Activated T-cell treated with anti-CD3 and anti-CD28 coated beads for 4 hours (primary cell): ENCODE measurements around the gene TACC3.

ENCODE experiments used
- DNase-seq: peaks from one replicate; pipeline ENCODE4 v3.0.0-alpha.2; 2020

The TACC3 gene

DNA sequence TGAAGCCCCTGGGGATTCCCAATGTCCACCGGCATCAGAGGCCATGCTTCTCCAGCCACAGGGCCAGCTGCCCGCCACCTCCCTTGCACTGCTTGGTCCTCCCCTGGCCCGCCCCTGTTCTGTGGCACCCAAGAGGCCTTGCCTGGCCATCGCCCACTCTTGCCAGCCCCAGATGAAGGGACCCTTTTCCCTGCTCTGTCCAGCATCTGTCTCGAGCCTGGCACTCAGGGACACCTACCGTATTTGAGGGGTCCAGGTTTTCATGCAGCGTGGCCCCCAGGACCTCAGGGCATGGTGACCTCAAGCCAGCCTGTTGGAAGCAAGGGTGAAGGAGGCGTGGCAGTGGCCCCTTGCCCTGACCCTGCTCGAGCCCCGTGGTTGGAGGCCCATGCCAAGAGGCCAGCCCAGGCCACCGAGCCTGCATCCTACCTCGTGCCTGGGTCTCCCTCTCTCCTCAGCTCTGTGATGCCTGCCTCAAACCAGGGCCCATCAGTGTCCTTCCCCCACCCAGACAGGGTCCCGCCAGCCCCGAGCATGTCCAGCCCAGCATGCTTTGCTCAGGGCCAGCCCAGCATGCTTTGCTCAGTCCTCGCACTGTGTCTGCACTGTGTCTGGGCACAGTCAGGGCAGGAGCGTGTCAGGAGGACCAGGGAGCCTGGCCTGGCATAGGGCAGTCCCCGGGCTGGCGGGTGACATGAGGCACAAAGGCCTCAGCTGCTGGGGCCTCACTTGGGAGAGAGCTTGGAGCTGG is 57.5 kb downstream of the TACC3 start:
- DNase-seq, result no peak

GRCh38 chr4:1779588-1780382 is 58.5 kb downstream of the TACC3 start:
- DNase-seq, result no peak

DNA sequence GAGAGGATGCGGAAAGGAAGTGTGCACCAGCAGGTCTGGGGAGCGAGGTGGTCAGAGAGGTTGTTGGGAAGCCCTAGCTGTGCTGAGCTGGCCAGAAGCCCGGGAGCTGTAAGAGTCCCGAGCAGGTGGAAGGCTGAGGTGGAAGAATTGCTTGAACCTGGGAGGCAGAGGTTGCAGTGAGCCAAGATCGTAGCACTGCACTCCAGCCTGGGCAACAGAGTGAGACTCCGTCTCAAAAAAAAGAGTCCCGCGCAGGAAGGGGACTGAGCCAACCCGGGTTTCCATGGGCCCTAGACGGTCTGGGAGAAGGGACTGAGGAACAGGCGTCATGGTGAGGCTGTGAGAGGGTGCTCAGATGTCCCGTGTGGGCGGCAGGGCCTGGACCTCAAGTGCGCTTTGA is 59.1 kb downstream of the TACC3 start:
- DNase-seq, result no peak

DNA sequence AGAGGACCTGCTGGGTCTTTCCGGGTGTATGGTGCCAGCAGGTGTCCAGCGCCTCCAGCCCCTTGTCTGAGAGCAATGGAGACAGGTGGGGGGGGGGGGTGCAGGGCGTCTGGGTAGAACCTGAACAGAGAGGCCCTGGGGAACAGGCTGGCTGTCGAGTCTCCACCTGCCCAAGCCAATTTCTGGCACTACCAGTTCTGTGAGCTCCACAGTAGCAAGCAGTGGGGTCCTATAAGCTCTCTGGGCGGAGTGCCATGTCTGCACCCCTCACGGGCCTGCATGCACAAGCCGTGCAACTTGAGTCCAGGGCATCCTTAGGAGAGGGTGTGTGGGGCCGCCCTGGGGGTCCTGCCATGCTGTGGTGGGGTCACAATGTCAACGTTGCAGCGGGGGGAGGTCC is 61.7 kb downstream of the TACC3 start:
- no peak for DNase-seq

GRCh38 chr4:1783970-1784369 is 62.6 kb downstream of the TACC3 start:
- no peak for DNase-seq

DNA sequence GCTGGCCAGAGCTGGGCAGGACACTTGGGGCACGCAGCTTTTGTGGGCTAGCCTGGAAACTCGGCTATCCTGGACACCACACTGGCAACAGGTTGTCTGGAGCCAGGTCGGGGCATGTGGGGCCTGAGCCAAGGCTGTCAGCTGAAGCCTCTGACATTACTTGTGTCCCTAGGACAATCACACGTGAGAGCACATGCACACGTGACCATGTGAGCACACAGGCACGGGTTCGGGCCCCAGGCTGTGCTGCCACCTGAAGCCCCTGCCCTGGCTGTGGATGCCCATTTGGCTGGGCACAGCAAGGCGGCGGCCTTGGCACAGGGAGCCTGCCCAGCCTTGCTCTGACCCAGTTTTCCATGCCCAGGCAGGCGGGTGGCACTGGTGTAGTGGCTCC is 63.1 kb downstream of the TACC3 start:
- DNase-seq, result no peak

DNA sequence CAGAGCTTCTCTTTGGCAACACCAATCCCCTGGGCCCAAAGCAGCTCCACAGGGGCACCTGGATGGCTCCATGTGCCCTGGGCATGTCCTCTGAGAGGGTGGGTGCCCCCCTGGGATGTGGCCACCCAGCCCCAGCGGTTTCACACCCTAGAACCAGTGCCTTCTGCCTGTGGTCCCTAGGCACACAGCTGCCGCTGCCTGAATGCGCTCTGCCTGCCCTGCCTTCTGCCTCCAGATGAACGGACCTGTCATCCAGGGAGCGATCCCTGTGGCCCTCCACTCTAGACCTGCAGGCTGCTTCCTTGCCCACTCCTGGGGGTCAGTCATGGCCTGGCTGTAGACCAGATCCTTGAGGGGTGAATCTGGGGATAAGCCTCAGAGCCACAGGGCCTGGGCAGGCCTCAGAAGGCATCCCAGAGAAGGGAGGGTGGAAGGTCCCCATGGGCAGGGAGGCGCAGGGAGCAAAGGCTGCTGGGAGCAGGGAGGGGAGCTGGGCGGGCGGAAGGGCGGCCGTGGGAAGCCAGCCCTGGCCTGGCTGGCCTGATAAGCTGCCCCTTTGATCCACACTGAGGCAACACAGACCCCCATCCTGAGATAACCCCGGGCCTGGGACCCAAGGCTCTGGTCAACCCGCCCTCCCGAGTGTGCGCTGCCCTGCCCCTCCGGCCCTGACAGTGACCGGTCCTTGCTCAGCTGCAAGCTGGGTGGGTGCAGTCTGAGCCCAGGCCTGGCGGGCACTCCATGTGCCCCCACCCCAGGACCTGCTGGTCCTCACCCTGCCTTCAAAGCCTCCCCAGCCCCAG is 63.7 kb downstream of the TACC3 start:
- DNase-seq, result no peak

DNA sequence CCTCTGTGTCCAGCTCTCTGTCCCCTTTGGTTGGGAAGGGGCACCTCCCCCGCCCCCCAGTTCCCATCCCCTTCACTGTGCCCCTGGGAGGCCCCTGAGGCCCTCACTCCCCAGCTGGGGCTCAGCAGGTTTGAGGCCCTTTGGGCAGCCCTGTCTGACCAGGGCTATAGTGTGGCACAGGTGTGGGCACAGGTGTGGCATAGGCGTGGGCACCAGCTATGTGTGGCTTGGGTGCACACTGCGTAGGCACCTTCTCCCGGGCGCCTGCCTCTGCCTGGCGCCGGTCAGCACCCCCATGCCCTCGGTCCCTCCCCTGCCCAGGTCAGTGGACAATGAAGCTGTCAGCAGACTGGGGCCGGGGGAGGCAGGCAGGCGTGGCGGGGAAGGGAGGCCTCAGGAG is 64.3 kb downstream of the TACC3 start:
- no peak for DNase-seq

DNA sequence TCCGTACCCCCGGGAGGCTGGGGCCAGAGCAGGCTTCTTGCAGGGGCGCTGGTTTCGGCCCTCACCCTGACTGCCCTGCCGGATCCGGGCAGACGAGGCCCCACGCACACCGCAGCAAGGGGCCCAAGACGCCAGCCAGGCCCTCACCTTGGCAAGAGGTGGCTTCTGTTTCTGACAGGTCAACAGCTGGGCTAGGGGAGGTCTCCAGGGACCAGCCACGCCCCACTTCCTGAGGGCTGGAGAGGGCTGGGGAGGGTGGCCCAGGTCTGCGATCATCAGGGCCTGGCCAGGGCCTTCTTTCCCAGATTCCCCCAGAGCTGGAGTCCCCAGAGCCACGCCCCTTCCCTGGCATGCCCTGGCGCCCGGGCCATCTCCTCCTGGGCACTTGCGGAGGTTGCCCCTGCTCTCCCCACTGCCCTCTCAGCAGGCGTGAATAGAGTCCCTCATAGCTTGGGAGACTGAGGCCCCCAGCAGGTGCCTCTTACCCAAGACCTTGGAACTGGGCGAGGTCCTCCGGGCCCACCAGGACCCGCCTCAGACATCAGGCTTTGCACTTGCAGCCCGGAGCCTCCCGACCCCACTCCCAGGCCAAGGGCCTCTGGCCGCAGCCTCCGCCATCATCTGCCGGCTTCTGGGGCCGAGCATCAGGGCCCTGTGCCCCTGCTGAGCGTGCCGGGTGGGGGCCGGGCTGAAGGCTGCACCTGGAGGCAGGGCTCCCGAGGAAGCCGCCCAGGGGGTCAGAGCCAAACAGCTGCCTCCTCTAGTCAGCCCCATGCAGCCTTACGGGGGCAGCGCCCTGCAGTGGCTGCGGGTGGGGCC is 65.4 kb downstream of the TACC3 start:
- no peak for DNase-seq

GRCh38 chr4:1787411-1788077 is 66.2 kb downstream of the TACC3 start:
- no peak for DNase-seq

DNA sequence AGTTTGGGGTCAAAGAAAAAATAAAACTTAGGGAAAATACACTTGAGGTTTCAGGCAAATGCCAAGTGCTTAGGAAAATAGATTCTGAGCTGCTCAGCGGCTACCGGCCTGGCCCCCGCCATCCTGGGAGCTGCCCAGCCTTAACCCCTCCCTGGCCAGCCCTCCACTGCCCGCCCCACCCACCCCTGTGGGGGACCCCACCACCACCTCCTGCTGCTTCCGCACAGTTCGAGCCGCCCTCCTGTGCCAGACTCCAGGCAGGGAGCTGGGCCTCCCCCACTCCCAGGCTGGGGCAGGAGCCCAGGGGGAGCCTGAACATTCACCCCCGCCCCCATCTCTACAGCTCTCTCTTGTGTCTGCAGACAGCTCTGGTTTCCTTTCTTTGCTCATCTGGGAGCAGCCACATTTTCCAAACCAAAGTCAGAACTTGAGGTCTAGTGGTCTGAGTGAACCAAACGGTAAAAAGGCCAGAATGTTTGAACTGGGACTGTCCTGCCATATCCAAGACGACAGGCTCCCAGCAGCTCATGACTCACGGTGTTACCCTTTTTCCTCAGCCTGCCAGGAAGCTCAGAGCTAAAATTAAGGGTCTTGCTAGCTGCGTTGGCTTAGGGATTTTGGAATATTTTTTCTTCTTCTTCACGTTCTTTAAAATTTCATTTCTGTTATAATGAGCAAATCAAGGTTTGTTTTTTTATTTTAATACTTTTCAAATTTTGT is 67.1 kb downstream of the TACC3 start:
- DNase-seq, result no peak

DNA sequence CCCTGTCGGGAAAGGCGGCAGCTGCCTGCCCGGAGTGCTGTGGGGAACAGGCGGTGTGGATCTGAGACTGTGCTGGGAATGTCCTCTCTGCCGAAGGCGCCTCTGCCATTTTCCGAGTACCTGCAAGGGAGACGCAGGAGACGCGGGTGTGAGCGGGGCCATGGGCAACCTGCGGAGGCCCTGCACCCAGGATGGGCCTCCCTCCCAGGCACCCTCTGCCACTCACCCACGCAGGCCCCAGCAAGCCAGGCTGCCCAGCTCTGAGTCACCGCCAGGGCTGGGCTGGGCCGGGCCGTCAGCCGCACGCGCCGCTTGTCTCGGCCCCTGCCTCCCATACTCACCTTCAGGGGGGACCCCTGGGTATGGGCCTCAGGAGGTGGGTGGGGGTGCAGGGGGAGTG is 68.2 kb downstream of the TACC3 start:
- DNase-seq, result no peak

GRCh38 chr4:1790005-1790404 is 68.7 kb downstream of the TACC3 start:
- no peak for DNase-seq

- DNase-seq, result no peak
These were observed 71.0 kb downstream of the TACC3 start for GRCh38 chr4:1792158-1792831.

- DNase-seq, result peak; percentile 18
These were observed 71.6 kb downstream of the TACC3 start, which contains the start of gene FGFR3 for GRCh38 chr4:1792832-1793495. Gene FGFR3, plus strand, starts transcription at chr4:1793293. Its CDS starts 642 bp downstream, at chr4:1793935.

DNA sequence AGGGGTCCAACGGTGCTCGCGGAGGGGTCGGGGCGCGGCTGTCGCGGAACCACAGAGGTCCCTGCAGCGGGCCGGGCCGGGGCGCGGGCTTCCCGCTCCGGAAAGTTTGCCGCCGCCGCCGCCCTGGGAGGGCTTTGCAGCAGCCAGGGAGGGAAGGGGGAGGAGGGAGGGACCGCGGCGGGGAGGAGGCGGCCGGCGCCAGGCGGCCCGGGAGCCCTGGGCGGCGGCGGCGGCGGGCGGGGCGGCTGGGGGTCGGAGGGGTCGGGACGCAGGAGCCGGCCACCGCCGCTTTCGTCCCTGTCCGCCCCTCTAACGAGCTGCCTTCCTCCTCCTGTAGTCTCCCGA is 72.1 kb downstream of the TACC3 start:
- DNase-seq, result peak; percentile 18

- DNase-seq, result no peak
These were observed 72.9 kb downstream of the TACC3 start for GRCh38 chr4:1793940-1794808.
